ENCODE data around the gene PELI1. TPM values are rescaled to one million over a fixed set of nuclear protein-coding genes. Genes with fewer than 3 reads are reported as not detected.

The PELI1 gene
- total RNA-seq, 1 donor from 2014 or later: 88.7 TPM

DNA sequence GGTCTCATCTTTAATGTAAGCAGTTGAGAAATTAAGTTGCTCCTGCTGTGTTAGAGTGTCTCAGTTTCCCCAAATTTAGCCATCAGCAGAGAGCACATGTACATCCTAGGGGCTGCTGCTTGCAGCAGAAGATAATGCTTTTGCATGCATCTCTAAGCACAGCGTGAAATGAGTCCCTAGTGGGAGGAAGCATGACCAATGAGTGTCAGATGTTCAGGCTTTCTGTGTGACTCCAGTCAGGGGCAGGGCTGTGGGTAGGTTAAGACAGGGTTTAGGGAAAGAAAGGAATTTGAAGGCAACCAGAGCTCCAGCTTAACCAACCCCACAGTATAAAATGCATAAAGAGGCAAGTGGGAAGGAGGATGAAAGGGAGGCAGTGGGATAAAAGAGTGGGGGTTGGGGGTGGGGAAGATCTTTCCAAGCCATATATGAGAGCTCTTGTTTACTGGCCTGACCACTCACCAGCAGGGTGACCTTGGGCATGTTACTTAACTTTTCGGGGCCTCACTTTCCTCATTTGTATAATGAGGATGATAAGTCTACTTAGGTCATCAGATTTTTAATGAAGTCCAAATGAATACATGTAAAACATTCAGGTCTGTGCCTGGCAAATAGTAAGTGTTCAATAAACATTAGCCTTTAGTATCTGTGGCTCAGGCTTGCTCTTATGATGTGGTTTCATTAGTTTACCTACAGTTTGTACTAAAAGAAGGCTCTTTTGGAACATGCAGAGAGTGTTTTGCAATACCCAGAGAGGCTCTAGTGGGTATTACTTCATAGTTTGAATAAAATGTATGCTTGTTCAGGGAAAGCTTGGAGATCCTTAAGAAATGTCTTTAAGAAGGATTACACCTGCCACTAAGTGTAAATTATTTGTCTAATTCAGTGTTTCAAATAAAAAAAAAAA lies 42.7 kb upstream of the PELI1 start:
- Histone ChIP-seq H2AFZ (replicated peaks) (no peak overlapping the region), H3K9me3 (ENCODE audit: low read depth) (no peaks in the 10 kb centered on the region), H3K27me3 (no peaks in the 10 kb centered on the region), H3K36me3 (no peaks in the 10 kb centered on the region), H4K20me1 (ENCODE audit: low read depth) (no peaks in the 10 kb centered on the region), H3F3A (ENCODE audit: low read depth) (peaks cover 10% of the 10 kb centered on the region), H3K9ac (no peak overlapping the region), H3K79me2 (ENCODE audit: low read depth) (no peaks in the 10 kb centered on the region), H3K4me2 (no peak overlapping the region), H3K27ac (no peak overlapping the region), H3K4me1 (peaks cover 21% of the 10 kb centered on the region), H3K4me3 (no peak overlapping the region)
- Mint-ChIP-seq H3K9me3 (no peaks in the 10 kb centered on the region), H3K4me1 (peaks cover 36% of the 10 kb centered on the region), H3K27me3 (ENCODE audit: insufficient read depth, low read depth) (no peaks in the 10 kb centered on the region), H3K36me3 (no peaks in the 10 kb centered on the region), H3K4me3 (no peak overlapping the region), H3K27ac (no peak overlapping the region)
- DNase-seq (ENCODE audit: low spot score): no peak
- TF ChIP-seq EZH2phosphoT487 (IDR thresholded peaks at IDR 0.05) (no peak), EZH2 (IDR thresholded peaks at IDR 0.05) (no peak)
- TF ChIP-seq, protein P1, sequence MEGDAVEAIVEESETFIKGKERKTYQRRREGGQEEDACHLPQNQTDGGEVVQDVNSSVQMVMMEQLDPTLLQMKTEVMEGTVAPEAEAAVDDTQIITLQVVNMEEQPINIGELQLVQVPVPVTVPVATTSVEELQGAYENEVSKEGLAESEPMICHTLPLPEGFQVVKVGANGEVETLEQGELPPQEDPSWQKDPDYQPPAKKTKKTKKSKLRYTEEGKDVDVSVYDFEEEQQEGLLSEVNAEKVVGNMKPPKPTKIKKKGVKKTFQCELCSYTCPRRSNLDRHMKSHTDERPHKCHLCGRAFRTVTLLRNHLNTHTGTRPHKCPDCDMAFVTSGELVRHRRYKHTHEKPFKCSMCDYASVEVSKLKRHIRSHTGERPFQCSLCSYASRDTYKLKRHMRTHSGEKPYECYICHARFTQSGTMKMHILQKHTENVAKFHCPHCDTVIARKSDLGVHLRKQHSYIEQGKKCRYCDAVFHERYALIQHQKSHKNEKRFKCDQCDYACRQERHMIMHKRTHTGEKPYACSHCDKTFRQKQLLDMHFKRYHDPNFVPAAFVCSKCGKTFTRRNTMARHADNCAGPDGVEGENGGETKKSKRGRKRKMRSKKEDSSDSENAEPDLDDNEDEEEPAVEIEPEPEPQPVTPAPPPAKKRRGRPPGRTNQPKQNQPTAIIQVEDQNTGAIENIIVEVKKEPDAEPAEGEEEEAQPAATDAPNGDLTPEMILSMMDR (IDR thresholded peaks at IDR 0.05): no peak

DNA sequence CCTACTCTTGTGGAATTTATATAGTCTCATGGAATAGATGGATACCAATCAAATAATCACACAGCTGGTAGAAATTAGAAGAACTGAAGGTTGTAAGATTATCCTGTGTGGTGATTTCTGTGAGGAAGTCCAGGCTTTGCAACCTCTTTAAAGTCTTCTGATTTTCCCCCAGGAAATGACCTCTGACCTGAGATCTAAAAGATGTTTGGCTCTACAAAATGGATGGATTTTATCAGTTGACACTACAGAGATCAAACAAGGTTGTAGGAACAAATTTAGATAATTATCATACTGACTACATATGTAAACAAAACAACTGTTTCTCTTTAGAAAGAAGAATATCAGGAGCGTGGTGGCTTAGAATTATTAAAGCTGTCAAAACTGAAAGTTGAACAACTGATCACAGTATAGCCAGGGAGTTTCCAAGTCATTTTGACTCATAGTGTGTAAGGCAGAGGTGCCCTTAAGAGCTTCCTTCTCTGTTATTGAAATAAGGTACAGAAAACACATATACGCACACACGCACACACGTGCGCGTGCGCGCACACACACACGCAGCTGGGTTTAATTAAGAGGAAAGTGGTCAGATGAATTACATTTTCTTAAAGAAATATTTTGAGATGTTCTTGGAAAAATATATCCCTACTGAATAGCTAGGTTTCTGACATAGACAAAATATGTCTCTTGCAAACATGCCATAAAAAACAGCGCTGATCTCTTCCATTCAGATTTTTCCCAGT lies 35.5 kb upstream of the PELI1 start:
- H2AFZ ChIP-seq (replicated peaks): no peak overlapping the region
- no peaks in the 10 kb centered on the region for H3K36me3 ChIP-seq
- Mint-ChIP-seq H3K4me1 (peaks cover 19% of the 10 kb centered on the region), H3K27me3 (ENCODE audit: insufficient read depth, low read depth) (peaks cover 2% of the 10 kb centered on the region), H3K9me3 (no peaks in the 10 kb centered on the region), H3K4me3 (no peak overlapping the region), H3K27ac (peak overlapping the region; percentile 23), H3K36me3 (no peaks in the 10 kb centered on the region)
- TF ChIP-seq EZH2phosphoT487 (IDR thresholded peaks at IDR 0.05) (no peak), EZH2 (IDR thresholded peaks at IDR 0.05) (no peak)
- TF ChIP-seq, protein P1 (IDR thresholded peaks at IDR 0.05): no peak
- DNase-seq (ENCODE audit: low spot score): no peak
- no peaks in the 10 kb centered on the region for H3K79me2 ChIP-seq (ENCODE audit: low read depth)
- H3K4me1 ChIP-seq: no peaks in the 10 kb centered on the region
- H3K4me3 ChIP-seq: no peak overlapping the region
- no peaks in the 10 kb centered on the region for H4K20me1 ChIP-seq (ENCODE audit: low read depth)
- H3K9me3 ChIP-seq (ENCODE audit: low read depth): no peaks in the 10 kb centered on the region
- no peaks in the 10 kb centered on the region for H3K27me3 ChIP-seq
- no peaks in the 10 kb centered on the region for H3F3A ChIP-seq (ENCODE audit: low read depth)
- H3K9ac ChIP-seq: no peak overlapping the region
- no peak overlapping the region for H3K4me2 ChIP-seq
- no peak overlapping the region for H3K27ac ChIP-seq

DNA sequence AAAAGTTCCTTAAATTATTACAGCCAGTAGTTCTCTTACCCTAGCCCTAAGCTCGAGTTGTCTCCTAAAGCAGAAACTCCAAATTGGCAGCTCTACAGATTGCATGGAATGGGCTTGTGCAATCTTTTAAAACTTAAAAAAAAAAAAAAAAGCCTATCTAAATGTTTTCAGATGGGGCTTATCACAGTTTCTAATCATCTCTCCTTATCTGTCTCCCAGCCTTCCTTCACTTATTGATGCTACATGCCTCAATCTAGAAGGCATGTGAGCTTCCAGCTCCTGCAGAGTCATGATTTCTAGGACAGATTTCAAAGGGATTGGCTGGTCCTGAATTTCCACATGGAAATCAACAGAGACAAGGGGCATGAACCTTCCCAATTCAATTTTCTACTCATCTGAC lies 33.1 kb upstream of the PELI1 start:
- Histone ChIP-seq H3K4me2 (no peak overlapping the region), H3K27me3 (no peaks in the 10 kb centered on the region), H3K36me3 (no peaks in the 10 kb centered on the region), H3K9me3 (ENCODE audit: low read depth) (no peaks in the 10 kb centered on the region), H3K79me2 (ENCODE audit: low read depth) (no peaks in the 10 kb centered on the region), H3K27ac (no peak overlapping the region), H2AFZ (replicated peaks) (no peak overlapping the region), H3K9ac (no peak overlapping the region), H3K4me3 (no peak overlapping the region), H3F3A (ENCODE audit: low read depth) (no peaks in the 10 kb centered on the region), H4K20me1 (ENCODE audit: low read depth) (no peaks in the 10 kb centered on the region), H3K4me1 (no peaks in the 10 kb centered on the region)
- H3K4me1 Mint-ChIP-seq: peaks cover 28% of the 10 kb centered on the region
- H3K4me3 Mint-ChIP-seq: no peak overlapping the region
- TF ChIP-seq, protein P1 (IDR thresholded peaks at IDR 0.05): no peak
- TF ChIP-seq EZH2phosphoT487 (IDR thresholded peaks at IDR 0.05): no peak
- no peak for TF ChIP-seq EZH2 (IDR thresholded peaks at IDR 0.05)
- no peak for DNase-seq (ENCODE audit: low spot score)
- peaks cover 2% of the 10 kb centered on the region for H3K27me3 Mint-ChIP-seq (ENCODE audit: insufficient read depth, low read depth)
- no peak overlapping the region for H3K27ac Mint-ChIP-seq
- H3K9me3 Mint-ChIP-seq: no peaks in the 10 kb centered on the region
- H3K36me3 Mint-ChIP-seq: no peaks in the 10 kb centered on the region

All from neural progenitor cell (in vitro differentiated cells).